Activated B cell treated with CpG ODN at 0.5 μM for 24 hours (primary cell): ENCODE data around the gene RBM48. TPM values are rescaled to one million over a fixed set of nuclear protein-coding genes. Genes with fewer than 3 reads are reported as not detected.

Experiments used
- ATAC-seq: fragments of 200-7000 bp; cut with Tn5 transposase; one replicate; pipeline ENCODE4 v1.10.0; 2021; ENCODE audit warnings: low read depth, mild to moderate bottlenecking, moderate library complexity
- CTCF ChIA-PET: fragments of 350-600 bp; sonication (Branson Sonifier 250); formaldehyde crosslinking; loops from one replicate; lab custom pipeline; 2021; ENCODE audit warnings: antibody characterized with exemption; lab: Charles Lee
- POLR2A ChIA-PET: fragments of 350-600 bp; sonication (Branson Sonifier 250); formaldehyde crosslinking; loops from one replicate; lab custom pipeline; 2021; ENCODE audit warnings: antibody characterized with exemption; lab: Charles Lee
- DNase-seq: peaks from one replicate; pipeline ENCODE4 v3.0.0; 2022
- H3K27ac Mint-ChIP-seq: one replicate; pipeline ENCODE4 v1.8.0; 2020; ENCODE audit warnings: mixed read lengths
- H3K27me3 Mint-ChIP-seq: one replicate; pipeline ENCODE4 v1.8.0; 2021; ENCODE audit warnings: mixed read lengths
- H3K36me3 Mint-ChIP-seq: one replicate; pipeline ENCODE4 v1.8.0; 2021; ENCODE audit warnings: low read depth, mixed read lengths
- H3K4me1 Mint-ChIP-seq: one replicate; pipeline ENCODE4 v1.8.0; 2021; ENCODE audit warnings: mixed read lengths
- H3K4me3 Mint-ChIP-seq: one replicate; pipeline ENCODE4 v1.8.0; 2020; ENCODE audit warnings: mild to moderate bottlenecking, mixed read lengths
- H3K9me3 Mint-ChIP-seq: one replicate; pipeline ENCODE4 v1.8.0; 2020; ENCODE audit warnings: mixed read lengths
- intact Hi-C: fragments of 100-400 bp; cut with micrococcal nuclease; formaldehyde crosslinking; loops from one replicate; pipeline ENCODE4 v1.15.1; 2024
- total RNA-seq: library from RNA; stranded (reverse); gene quantifications from 2 replicates; pipeline ENCODE4 v1.2.3, GENCODE V29; 2022
- TF ChIP-seq, protein P1 (sequence below): fragments of 200-600 bp; IDR thresholded peaks from one replicate; pipeline ENCODE4 v1.8.0; 2022; ENCODE audit warnings: antibody characterized with exemption, mild to moderate bottlenecking

Gene RBM48
- total RNA-seq, 1 donor from 2014 or later: 24.3 TPM

GRCh38 chr7:92487804-92488203, 40.8 kb upstream of the RBM48 start:
- H3K9me3 Mint-ChIP-seq: no peaks in the 10 kb centered on the region
- no peak overlapping the region for H3K27ac Mint-ChIP-seq
- TF ChIP-seq, protein P1, sequence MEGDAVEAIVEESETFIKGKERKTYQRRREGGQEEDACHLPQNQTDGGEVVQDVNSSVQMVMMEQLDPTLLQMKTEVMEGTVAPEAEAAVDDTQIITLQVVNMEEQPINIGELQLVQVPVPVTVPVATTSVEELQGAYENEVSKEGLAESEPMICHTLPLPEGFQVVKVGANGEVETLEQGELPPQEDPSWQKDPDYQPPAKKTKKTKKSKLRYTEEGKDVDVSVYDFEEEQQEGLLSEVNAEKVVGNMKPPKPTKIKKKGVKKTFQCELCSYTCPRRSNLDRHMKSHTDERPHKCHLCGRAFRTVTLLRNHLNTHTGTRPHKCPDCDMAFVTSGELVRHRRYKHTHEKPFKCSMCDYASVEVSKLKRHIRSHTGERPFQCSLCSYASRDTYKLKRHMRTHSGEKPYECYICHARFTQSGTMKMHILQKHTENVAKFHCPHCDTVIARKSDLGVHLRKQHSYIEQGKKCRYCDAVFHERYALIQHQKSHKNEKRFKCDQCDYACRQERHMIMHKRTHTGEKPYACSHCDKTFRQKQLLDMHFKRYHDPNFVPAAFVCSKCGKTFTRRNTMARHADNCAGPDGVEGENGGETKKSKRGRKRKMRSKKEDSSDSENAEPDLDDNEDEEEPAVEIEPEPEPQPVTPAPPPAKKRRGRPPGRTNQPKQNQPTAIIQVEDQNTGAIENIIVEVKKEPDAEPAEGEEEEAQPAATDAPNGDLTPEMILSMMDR: no peak
- H3K4me1 Mint-ChIP-seq: no peaks in the 10 kb centered on the region
- intact Hi-C loops: no loop called here
- POLR2A ChIA-PET: no interaction called here
- no peak overlapping the region for H3K4me3 Mint-ChIP-seq
- no peak for ATAC-seq
- H3K27me3 Mint-ChIP-seq: no peaks in the 10 kb centered on the region
- peaks cover 52% of the 10 kb centered on the region for H3K36me3 Mint-ChIP-seq
- no peak for DNase-seq
- CTCF ChIA-PET: no interaction called here

GRCh38 chr7:92489634-92490033, 39.0 kb upstream of the RBM48 start:
- TF ChIP-seq, protein P1: no peak
- no peaks in the 10 kb centered on the region for H3K4me1 Mint-ChIP-seq
- intact Hi-C loops: no loop called here
- no peak overlapping the region for H3K27ac Mint-ChIP-seq
- H3K9me3 Mint-ChIP-seq: no peaks in the 10 kb centered on the region
- DNase-seq (no peak), ATAC-seq (no peak)
- no peaks in the 10 kb centered on the region for H3K27me3 Mint-ChIP-seq
- ChIA-PET POLR2A (interaction anchor here (0.6 kb wide), 1 partner anchor 389 kb away, joined by 7 read pairs; no protein-coding TSS in a partner anchor), CTCF (no interaction called here)
- H3K36me3 Mint-ChIP-seq: peaks cover 61% of the 10 kb centered on the region
- no peak overlapping the region for H3K4me3 Mint-ChIP-seq

GRCh38 chr7:92496876-92497275, 31.7 kb upstream of the RBM48 start:
- DNase-seq: no peak
- no peak overlapping the region for H3K4me3 Mint-ChIP-seq
- ChIA-PET CTCF (no interaction called here), POLR2A (no interaction called here)
- H3K27me3 Mint-ChIP-seq: no peaks in the 10 kb centered on the region
- no peak overlapping the region for H3K27ac Mint-ChIP-seq
- intact Hi-C loops: no loop called here
- no peaks in the 10 kb centered on the region for H3K9me3 Mint-ChIP-seq
- H3K36me3 Mint-ChIP-seq: peaks cover 64% of the 10 kb centered on the region
- no peaks in the 10 kb centered on the region for H3K4me1 Mint-ChIP-seq
- TF ChIP-seq, protein P1: no peak
- ATAC-seq: no peak

- POLR2A ChIA-PET: interaction anchor here (0.7 kb wide), 1 partner anchor 81 kb away, joined by 4 read pairs; no protein-coding TSS in a partner anchor
- no peaks in the 10 kb centered on the region for H3K4me1 Mint-ChIP-seq
- intact Hi-C loops: no loop called here
- peaks cover 61% of the 10 kb centered on the region for H3K36me3 Mint-ChIP-seq
- H3K27ac Mint-ChIP-seq: no peak overlapping the region
- no peaks in the 10 kb centered on the region for H3K27me3 Mint-ChIP-seq
- CTCF ChIA-PET: no interaction called here
- H3K4me3 Mint-ChIP-seq: no peak overlapping the region
- TF ChIP-seq, protein P1: no peak
- no peak for DNase-seq
- no peaks in the 10 kb centered on the region for H3K9me3 Mint-ChIP-seq
- ATAC-seq: no peak
These were observed 30.0 kb upstream of the RBM48 start for GRCh38 chr7:92498557-92498956.

- ChIA-PET CTCF (no interaction called here), POLR2A (no interaction called here)
- no peak overlapping the region for H3K27ac Mint-ChIP-seq
- H3K9me3 Mint-ChIP-seq: no peaks in the 10 kb centered on the region
- no peak for ATAC-seq
- DNase-seq: no peak
- intact Hi-C loops: no loop called here
- TF ChIP-seq, protein P1: no peak
- H3K27me3 Mint-ChIP-seq: no peaks in the 10 kb centered on the region
- H3K4me3 Mint-ChIP-seq: no peak overlapping the region
- peaks cover 59% of the 10 kb centered on the region for H3K36me3 Mint-ChIP-seq
- H3K4me1 Mint-ChIP-seq: no peaks in the 10 kb centered on the region
These were observed 24.8 kb upstream of the RBM48 start for GRCh38 chr7:92503767-92504166.
